GM18867 (cell line): ENCODE data around the gene CELA3B.
"Not testable (repeated sequence)": the region's sequence is repeated elsewhere in the genome, so short reads cannot be mapped to it uniquely, and the experiment has no call there.

Source experiments
- ATAC-seq: cut with Tn5 transposase; IDR thresholded peaks from one replicate; pipeline ENCODE4 v1.9.1; 2021; ENCODE audit warnings: mild to moderate bottlenecking, moderate library complexity; ENCODE audit not compliant: unreplicated experiment

The CELA3B gene

GRCh38 chr1:22005261-22006149, 28.7 kb downstream of the CELA3B start:
- ATAC-seq: not testable (repeated sequence)

- ATAC-seq: not testable (repeated sequence)
Observed at GRCh38 chr1:22006736-22007135, 29.9 kb downstream of the CELA3B start.

- ATAC-seq: not testable (repeated sequence)
Observed at GRCh38 chr1:22007262-22007661, 30.4 kb downstream of the CELA3B start.

GRCh38 chr1:22009566-22009965, 32.7 kb downstream of the CELA3B start:
- ATAC-seq: not testable (repeated sequence)

GRCh38 chr1:22012752-22013151, 35.9 kb downstream of the CELA3B start:
- not testable (repeated sequence) for ATAC-seq

GRCh38 chr1:22014575-22015206, 37.9 kb downstream of the CELA3B start:
- ATAC-seq: not testable (repeated sequence)

GRCh38 chr1:22018583-22019559, 42.0 kb downstream of the CELA3B start:
- peak; percentile 76 for ATAC-seq

GRCh38 chr1:22021061-22021460, 44.2 kb downstream of the CELA3B start:
- no peak for ATAC-seq

GRCh38 chr1:22024485-22025367, 47.9 kb downstream of the CELA3B start:
- ATAC-seq: peak; percentile 37

- ATAC-seq: peak; percentile 70
Observed at GRCh38 chr1:22025368-22026155, 48.7 kb downstream of the CELA3B start.

GRCh38 chr1:22026924-22027289, 50.1 kb downstream of the CELA3B start:
- ATAC-seq: no peak

- no peak for ATAC-seq
Observed at GRCh38 chr1:22030057-22030456, 53.2 kb downstream of the CELA3B start.

- ATAC-seq: no peak
Observed at GRCh38 chr1:22030473-22030872, 53.7 kb downstream of the CELA3B start.

- ATAC-seq: no peak
Observed at GRCh38 chr1:22031214-22031962, 54.6 kb downstream of the CELA3B start.

GRCh38 chr1:22034834-22035233, 58.0 kb downstream of the CELA3B start:
- not testable (repeated sequence) for ATAC-seq

GRCh38 chr1:22037520-22037919, 60.7 kb downstream of the CELA3B start:
- no peak for ATAC-seq

- no peak for ATAC-seq
Observed at GRCh38 chr1:22038036-22038435, 61.2 kb downstream of the CELA3B start.
